HG02642 (cell line): ENCODE data around the gene SCAF11.

ENCODE experiments used
- ATAC-seq: cut with Tn5 transposase; IDR thresholded peaks from one replicate; pipeline ENCODE4 v1.9.1; 2021; ENCODE audit warnings: mild to moderate bottlenecking; ENCODE audit not compliant: unreplicated experiment, poor library complexity

SCAF11 gene

DNA sequence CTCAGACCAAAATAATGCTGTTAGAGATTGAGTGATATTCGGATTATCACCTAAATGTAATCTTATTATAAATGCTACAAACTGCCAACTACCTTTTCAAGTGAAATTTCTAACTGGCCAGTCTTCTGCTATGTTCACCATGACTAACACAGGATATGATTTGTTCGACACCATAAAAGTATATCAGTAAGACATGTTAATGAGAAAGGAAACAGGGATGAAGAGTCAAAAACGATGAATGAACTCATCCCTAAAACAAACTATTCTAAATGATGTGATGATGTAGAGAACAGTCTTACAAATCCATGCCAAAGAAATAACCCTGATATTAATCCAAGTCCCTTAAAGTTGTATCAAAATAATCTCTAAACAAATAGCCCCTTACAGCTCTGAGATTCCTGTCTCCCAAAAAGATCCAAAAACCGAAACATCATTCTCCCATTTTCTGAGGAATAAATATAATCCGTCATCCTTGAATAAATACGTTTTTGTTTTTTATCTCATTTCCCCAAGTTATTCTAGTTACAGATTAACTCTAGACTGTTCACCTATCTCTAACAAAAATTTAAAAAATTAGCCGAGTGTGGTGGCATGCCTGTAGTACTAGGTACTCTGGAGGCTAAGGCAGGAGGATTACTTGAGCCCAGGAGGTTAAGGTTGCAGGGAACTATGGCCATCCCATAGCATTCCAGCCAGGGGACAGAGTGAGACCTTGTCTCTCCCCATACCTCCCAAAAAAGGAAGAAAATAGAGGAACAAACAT, 9.1 kb downstream of the SCAF11 start:
- no peak for ATAC-seq

DNA sequence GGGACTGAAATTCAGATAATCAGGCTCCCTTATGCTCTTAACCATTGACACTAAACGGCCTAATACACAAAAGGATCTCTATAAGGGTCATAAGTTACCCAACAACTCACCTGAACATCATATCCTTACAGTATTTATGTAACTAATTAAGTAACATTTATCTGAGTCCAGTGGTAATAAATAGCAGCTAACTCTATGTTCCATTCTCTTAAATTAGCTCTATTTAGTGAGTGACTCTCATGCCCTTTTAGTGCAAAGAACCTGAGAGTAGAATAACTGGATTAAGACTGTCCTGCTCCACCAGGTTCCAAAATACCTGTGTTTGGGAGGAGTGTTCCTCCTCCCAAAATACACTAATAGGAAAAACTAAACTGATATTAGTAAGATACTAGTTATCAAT, 9.8 kb downstream of the SCAF11 start:
- ATAC-seq = no peak

DNA sequence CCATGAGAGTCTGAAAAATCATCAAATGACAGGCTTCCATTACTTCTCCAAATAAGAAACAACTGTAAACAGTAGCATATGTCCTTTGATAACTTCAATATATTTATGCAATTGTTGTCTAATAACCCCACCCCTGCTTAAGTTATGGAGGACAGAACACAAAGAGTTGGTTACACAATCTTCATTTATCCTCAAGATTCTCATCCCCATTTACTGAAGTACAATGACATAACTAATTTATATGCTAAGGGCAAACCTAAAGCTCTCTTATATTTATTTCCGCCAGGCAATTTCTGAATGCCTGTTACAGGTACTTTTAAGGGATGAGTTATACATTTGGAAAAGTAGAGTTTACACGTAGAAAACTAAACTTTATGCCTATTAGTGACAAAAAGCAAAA, 12.3 kb downstream of the SCAF11 start:
- ATAC-seq = no peak

DNA sequence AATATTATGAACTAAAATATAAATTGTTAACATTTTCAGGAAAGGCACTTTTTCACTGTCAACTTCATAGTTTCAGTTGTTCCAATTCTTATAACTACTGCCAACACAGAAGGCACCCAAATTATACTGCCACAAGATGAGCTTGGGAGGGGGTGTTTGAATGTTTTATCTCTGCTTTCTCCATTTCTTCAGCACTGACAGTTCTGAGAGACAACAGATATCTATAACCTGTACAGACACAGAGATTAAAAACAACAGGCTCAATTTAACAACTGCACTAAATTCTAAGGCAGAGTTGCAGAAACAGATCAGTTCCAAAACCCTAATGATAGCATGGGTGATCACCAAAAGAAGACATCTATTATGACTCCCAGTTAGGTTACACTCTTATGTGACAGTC, 12.8 kb downstream of the SCAF11 start:
- no peak for ATAC-seq

DNA sequence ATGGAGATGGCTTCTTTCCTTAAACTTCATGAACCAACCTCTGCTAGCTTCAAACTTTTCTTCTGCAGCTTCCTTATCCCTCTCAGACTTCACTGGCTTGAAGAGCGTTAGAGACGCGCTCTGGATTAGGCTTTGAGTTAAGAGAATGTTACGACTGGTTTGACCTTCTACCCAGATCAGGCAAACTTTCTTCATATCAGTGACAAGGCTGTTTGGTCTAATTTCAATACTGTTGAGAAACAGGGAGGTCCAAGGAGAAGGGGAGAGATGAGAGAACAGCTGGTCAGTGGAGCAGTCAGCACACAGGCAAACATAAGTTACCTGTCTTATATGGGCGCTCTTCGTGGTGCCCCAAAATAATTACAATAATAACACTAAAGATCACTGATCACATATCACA, 14.9 kb downstream of the SCAF11 start:
- no peak for ATAC-seq

DNA sequence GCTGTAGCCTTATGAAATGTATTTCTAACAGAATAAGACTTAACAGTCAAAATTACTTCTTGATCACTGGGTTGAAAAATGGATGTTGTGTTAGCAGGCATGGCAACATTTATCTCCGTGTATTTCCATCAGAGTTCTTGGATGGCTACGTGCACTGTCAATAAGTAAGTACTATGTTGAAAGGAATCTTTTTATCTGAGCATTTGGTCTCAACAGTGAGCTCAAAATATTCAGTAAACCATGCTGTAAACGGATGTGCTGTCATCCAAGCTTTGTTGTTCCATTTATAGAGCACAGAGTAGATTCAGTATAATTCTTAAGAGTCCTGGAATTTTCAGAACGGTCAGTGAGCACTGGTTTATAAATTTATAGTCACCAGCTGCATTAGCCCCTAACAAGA, 15.5 kb downstream of the SCAF11 start:
- no peak for ATAC-seq

DNA sequence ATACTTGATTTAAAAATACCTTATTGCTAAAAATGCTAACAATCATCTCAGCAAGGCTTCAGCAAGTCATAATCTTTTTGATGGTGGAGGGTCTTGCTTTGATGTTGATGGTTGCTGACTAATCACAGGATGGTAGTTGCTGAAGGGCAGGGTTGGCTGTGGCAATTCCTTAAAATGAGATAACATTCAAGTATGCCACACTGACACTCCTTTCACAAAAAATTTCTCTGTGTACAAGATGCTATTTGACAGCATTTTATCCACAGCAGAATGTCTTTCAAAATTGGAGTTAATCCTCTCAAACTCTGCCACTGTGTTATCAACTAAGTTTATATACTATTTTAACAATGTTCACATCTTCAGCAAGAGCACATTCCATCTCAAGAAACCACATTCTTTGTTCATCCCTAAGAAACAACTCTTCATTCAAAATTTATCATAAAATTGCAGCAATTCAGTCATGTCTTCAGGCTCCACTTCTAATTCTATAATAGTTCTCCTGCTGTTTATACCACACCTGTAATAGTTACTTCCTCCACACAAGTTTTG, 16.1 kb downstream of the SCAF11 start:
- no peak for ATAC-seq

DNA sequence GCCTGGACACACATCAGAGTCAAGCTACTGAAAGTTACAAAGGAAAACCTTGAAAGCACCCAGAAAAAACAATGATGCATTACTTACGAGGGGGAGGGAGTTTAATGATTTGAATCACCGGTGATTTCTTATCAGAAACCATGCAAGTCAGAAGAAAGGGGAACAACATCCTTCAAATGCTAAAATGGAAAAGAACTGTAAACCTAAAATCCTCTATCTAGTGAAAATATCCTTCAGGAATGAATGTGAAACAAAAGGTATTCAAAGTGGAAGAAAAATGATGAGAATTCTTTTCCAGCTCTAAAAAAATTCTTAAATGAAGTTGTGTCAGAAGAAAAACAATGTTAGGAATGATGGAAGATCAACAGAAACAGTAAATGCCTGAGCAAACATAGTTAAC, 16.8 kb downstream of the SCAF11 start:
- no peak for ATAC-seq

DNA sequence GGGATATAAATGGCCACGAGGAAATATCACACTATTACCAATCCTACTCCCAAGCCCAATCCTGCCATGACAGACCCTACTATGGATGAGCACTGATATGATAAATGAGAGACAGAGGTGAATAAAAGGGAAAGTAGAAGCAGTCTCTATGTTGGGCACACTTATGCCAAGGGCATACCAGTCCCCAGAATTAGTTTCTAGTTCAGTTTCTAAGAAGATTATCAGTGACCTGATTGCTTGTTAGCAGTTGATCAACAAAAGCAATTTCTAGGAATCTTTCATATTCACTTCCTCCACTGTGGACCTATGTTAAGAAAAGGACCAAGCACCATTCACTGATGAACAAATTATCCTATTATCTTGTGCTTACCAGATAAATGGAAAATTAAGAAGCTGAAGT, 20.0 kb downstream of the SCAF11 start:
- ATAC-seq = no peak

DNA sequence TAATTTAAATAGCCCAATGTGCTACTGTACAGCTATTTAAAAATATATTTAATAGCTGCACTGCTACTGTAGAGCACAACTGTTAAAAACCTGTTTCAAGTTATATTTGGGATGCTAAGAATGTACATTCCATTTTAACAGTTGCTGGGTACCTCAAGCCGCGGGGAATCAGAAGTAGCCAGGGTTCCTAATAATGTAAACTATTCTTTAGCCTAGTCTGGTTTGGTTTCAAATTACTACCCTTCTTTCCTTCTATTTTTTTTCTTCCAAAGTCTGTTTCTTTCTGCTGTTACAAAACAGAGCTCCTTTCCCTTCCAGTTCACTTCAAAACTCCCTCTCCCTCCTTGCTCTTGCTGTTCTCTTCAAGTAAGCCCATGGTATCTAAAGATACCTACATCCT, 21.3 kb downstream of the SCAF11 start:
- no peak for ATAC-seq

DNA sequence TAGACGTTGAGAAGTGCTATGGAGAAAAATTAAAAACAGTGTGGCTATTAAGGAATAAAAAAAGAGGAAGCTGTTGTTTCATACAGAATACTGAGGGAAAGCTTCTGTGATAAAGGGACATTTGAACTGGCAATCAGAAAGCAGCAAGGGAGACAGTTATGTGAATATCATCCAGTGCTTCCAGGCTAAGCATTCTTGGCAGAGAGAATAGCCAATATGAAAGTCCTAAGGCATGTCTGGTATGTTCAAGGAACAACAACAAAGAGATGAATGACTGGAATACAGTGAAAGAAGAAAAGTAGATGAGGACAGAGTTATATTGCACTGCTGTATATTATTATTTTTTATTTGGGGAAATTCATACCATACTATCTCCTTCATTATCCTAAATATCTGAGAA, 23.9 kb downstream of the SCAF11 start:
- no peak for ATAC-seq

DNA sequence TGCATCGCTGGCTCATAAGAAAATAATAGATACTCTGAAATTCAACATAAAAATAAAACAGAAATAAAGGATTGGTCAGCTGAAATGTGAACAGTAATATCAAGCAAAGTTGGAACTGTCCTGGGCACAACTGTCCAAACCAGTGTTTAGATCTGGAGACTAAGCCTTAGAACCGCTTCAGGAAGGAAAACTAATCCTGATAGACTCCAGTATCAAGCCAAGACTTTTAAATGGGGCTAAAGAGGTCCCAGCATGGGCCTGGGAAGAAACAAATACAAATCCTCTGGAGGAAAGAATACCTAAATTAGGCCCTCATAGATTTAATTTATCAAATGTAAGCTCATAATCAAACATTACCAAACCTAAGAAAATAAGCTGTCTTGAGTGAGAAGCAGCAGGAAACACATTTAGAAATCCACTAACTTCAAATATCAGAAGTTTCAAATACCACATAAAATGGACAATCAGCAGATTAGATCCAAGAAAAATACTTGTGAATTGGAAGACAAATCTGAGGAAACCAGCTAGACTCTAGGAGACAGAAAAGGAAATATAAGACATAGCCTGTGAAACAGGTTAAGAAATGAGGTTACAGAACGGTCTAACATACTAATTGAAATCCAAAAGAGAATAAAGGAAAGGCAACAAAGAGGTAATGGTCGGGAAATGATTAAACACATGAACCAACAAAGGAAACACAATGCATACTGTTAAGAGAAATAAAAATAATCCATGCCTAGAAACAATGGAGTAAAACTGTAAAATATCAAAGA, 27.6 kb downstream of the SCAF11 start:
- no peak for ATAC-seq

DNA sequence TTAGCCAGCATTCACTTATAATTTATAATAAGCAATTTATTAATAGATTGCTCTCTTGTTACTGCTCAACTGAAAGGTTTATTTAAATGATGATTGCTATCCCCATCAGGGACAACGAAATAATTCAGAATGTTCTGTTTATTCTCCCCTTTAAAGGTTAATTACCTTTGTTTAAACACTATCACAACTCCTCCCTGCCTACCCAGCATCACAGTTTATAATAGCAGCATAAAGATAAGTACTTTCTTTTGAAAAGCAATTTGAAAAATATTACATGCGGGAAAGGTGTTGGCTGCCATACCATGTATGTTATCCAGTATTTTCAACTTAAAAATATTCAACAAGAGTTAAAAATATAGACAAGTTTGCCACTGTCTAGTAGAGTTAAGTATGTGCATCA, 30.6 kb downstream of the SCAF11 start:
- ATAC-seq = no peak

DNA sequence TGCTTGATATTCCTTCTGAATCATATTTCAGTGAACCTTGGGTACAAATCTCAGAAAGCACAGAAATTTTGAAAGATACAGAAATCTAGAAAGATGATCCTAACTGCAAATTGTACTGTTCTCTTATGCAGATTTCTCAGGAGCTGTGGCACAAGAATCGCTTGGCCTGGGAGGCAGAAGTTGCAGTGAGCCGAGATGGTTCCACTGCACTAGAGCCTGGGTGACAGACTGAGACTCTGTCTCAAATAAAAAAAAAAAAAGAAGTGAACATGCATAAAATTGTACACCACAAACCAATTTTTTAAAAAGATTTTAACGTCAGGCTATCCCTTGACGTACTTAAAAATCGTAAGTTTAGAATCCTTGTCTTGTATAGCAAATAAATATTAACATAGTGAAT, 31.3 kb downstream of the SCAF11 start:
- no peak for ATAC-seq

DNA sequence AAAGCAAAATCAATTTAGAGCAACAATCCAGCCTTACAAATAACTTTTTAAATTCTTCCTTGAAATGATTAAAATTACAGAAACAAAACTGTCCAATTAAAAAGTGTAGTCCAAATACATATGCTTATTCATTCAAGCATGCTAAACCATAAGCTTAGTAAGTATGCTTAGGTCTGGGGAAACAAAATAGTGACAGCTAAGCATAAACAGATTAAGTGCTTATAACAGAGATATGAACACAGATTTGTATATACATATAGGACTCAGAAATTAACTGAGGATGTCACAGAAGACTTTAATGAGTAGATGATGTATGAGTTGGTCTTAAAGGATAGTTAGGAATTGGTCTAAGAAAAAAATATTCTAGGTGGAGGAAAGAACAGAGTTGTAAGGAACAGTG, 41.8 kb downstream of the SCAF11 start:
- ATAC-seq = no peak

DNA sequence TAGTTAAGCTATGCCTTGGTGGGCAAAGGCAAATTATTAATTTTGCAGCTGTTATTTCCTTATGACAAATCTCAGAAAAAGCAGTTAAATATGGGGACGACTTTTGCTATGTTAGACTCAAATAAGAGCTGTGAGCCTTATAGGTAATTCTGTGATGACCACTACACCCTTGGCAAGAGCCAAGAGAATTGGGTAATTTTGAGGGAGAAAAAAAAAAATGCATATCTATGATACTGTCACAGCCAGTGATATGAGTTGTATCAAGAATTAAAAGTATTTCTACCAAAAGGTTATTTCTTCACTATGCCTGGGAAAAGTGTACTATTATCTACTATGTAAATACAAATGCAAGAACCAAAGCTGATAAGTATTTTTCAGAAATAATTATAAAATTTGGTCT, 43.9 kb downstream of the SCAF11 start:
- no peak for ATAC-seq

DNA sequence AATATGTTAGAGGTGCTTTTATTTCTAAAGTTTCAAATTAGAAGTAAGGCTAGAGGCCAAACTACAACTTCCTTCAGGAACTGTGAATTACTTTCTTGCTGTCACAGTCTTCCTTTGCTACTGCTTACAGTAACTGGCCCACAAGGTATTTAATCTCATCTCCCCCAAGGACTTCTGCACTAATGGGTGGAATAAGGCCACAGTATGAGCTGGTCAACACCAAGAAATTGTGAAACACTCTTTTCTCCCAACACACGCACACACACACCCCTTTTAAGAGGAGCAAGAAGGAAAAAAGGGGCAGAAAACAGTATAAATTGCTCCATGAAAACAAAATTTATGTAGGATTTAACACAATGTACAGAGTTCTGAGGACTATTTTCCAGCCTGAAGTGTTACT, 45.6 kb downstream of the SCAF11 start:
- ATAC-seq = no peak

DNA sequence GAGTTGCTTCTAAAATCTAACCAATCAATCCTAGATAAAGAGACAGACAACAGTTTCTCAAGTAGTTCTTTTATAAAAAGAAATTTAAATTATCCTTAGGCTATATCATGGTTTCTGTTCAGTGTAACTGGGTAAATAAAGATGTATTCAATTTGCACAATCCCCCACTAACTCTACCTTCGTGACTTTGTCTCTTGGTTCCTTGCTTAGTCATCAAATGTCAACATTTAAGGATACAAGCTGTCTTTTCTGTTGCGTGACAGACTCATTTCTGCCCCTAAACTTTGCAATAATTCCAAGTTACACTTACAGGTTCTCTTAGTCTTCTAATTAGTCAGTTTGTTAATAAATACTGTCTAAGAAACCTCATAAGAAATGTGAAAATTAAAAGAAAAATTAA, 50.6 kb downstream of the SCAF11 start:
- ATAC-seq = no peak

DNA sequence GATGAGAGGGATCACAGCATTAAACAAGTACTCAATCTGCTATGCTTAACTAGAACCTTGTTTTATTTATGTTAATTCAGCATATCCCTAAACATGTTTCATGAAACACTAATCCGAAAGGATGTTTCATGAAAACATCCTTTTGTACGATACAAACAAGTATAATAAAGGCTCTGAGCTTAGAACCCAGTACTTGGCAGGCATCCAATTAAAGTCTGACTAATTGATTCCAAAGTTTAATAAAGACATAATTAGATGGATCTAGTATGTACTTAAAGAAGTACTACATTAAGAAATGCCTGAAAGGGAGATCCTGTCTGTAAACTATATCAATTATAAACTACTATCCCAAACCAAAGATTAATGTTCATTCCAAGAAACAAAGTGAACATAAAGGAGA, 51.8 kb downstream of the SCAF11 start:
- no peak for ATAC-seq

DNA sequence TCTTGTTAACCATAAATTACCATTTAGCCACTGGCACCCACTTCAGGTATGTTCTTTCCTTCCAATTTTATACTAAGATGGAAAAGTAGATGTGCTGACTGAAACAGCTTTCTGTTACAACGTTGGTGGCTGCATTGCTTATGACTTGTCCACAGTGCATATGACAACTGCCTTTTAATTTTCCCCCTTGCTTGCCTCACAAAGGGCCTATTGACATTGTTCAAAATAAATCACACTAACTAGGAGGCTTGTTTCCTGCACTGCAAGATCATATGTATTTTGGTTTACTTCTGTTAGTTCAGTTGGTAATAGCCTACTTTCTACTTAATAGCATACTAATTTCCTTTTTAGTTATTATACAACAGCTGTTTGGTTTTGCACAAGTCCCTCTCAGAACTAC, 55.4 kb downstream of the SCAF11 start:
- no peak for ATAC-seq

DNA sequence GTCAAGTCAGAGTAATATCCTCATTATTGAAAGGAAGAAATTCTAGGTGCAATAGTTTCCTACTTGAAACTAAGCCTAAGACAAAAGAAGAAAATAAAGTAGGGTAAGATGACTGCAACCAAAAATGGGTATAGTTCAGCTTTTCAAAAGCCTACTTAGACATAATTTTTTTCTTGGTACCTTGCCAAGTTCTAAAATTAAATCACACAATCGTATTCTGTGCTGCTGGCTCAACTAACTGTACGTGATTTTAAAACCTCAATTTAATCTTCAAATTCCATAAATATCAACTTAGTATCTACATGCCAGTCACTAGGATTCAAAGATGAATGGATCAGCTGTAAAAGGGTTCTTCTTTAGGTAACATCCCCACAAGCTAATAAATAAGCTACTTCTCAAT, 56.9 kb downstream of the SCAF11 start:
- no peak for ATAC-seq

DNA sequence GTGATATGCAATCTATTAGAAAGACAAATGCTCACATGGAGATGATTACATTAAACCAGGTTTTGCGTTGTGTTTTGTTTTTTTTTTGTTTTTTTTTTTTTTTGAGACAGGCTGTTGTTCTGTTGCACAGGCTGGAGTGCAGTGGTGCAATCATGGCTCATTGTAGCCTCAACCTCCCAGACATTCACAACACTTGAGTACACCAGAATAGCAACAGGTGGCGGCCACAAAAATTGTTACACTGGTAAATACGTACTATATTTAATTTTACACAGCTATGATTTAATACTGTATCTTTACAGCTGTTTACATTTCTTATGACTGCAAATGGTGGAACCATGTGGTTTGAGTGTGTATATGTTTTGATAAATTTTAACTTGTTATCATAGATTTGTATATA, 60.0 kb downstream of the SCAF11 start:
- no peak for ATAC-seq
